ENCODE measurements around the gene IPCEF1. TPM values are rescaled to one million over a fixed set of nuclear protein-coding genes. Genes with fewer than 3 reads are reported as not detected.

The IPCEF1 gene
- total RNA-seq, 1 experiment from 2014 or later = not detected

DNA sequence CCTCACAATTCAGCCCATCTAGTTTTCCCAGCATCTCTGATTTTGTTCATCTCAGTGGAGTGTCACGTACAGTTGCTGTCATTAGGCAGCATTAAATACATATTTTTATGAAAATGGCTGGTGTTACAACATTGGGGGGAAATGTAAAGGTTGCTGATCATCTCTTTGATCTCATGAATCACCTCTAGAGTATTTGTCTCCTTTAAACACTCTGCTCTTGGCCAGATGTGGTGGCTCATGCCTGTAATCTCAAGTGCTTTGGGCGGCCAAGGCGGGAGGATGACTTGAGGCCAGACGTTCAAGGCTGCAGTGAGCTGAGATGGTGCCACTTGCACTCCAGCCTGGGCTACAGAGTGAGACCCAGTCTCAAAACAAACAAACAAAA is 128.1 kb downstream of the IPCEF1 start:
- DNase-seq (ENCODE audit: unreplicated experiment) = no peak
- Mint-ChIP-seq H3K4me1 (ENCODE audit: insufficient read depth, unreplicated experiment) (no peaks in the 10 kb centered on the region), H3K36me3 (ENCODE audit: insufficient read depth, unreplicated experiment) (no peaks in the 10 kb centered on the region), H3K4me3 (ENCODE audit: unreplicated experiment) (no peak overlapping the region), H3K27me3 (ENCODE audit: insufficient read depth, unreplicated experiment) (no peaks in the 10 kb centered on the region), H3K9me3 (ENCODE audit: unreplicated experiment) (no peaks in the 10 kb centered on the region), H3K27ac (ENCODE audit: low read depth, unreplicated experiment) (no peak overlapping the region)
- TF ChIP-seq, protein P1, sequence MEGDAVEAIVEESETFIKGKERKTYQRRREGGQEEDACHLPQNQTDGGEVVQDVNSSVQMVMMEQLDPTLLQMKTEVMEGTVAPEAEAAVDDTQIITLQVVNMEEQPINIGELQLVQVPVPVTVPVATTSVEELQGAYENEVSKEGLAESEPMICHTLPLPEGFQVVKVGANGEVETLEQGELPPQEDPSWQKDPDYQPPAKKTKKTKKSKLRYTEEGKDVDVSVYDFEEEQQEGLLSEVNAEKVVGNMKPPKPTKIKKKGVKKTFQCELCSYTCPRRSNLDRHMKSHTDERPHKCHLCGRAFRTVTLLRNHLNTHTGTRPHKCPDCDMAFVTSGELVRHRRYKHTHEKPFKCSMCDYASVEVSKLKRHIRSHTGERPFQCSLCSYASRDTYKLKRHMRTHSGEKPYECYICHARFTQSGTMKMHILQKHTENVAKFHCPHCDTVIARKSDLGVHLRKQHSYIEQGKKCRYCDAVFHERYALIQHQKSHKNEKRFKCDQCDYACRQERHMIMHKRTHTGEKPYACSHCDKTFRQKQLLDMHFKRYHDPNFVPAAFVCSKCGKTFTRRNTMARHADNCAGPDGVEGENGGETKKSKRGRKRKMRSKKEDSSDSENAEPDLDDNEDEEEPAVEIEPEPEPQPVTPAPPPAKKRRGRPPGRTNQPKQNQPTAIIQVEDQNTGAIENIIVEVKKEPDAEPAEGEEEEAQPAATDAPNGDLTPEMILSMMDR (IDR thresholded peaks at IDR 0.05; ENCODE audit: unreplicated experiment) = no peak
- ChIA-PET CTCF (interaction anchor here (0.6 kb wide), 1 partner anchor 32 kb away, joined by 3 read pairs; no protein-coding TSS in a partner anchor), POLR2A (no interaction called here)
- intact Hi-C loops (cut with micrococcal nuclease) = no loop called here
- BruUV-seq (replicated peaks) = no TSS peak

- ChIA-PET CTCF (interaction anchor here (0.6 to 0.7 kb wide), 2 partner anchors 21 to 32 kb away, joined by 3 read pairs; no protein-coding TSS in a partner anchor), POLR2A (no interaction called here)
- intact Hi-C loops (cut with micrococcal nuclease) = no loop called here
- TF ChIP-seq, protein P1 (IDR thresholded peaks at IDR 0.05; ENCODE audit: unreplicated experiment) = no peak
- Mint-ChIP-seq H3K4me3 (ENCODE audit: unreplicated experiment) (no peak overlapping the region), H3K9me3 (ENCODE audit: unreplicated experiment) (no peaks in the 10 kb centered on the region), H3K36me3 (ENCODE audit: insufficient read depth, unreplicated experiment) (no peaks in the 10 kb centered on the region), H3K27ac (ENCODE audit: low read depth, unreplicated experiment) (no peak overlapping the region), H3K27me3 (ENCODE audit: insufficient read depth, unreplicated experiment) (no peaks in the 10 kb centered on the region), H3K4me1 (ENCODE audit: insufficient read depth, unreplicated experiment) (no peaks in the 10 kb centered on the region)
- no TSS peak for BruUV-seq (replicated peaks)
- DNase-seq (ENCODE audit: unreplicated experiment) = no peak
These were observed 128.6 kb downstream of the IPCEF1 start for GRCh38 chr6:154227862-154228520.

DNA sequence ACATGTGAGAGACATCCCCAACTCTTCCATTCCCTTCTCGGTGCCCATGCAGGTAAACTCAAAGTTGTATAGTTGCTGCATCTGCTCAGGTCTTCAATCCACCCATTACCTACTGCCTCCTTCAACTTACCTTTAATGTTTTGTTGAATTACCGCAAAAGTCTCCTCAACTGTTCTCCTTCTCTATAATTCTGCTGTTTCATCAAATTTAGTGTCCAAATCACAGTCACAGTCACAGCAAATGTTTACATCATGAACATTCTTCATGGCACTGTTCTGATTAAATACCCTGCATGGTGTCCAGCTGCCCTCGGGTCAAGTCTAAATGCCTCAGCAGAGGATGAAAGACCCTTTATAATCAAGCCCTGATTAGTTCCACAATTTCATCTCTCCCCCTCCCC is 130.1 kb downstream of the IPCEF1 start:
- intact Hi-C loops (cut with micrococcal nuclease) = no loop called here
- no peaks in the 10 kb centered on the region for H3K9me3 Mint-ChIP-seq (ENCODE audit: unreplicated experiment)
- ChIA-PET CTCF (no interaction called here), POLR2A (no interaction called here)
- no peaks in the 10 kb centered on the region for H3K4me1 Mint-ChIP-seq (ENCODE audit: insufficient read depth, unreplicated experiment)
- H3K27ac Mint-ChIP-seq (ENCODE audit: low read depth, unreplicated experiment) = no peak overlapping the region
- no TSS peak for BruUV-seq (replicated peaks)
- no peak for DNase-seq (ENCODE audit: unreplicated experiment)
- H3K27me3 Mint-ChIP-seq (ENCODE audit: insufficient read depth, unreplicated experiment) = no peaks in the 10 kb centered on the region
- TF ChIP-seq, protein P1 (IDR thresholded peaks at IDR 0.05; ENCODE audit: unreplicated experiment) = no peak
- H3K4me3 Mint-ChIP-seq (ENCODE audit: unreplicated experiment) = no peak overlapping the region
- no peaks in the 10 kb centered on the region for H3K36me3 Mint-ChIP-seq (ENCODE audit: insufficient read depth, unreplicated experiment)

- BruUV-seq (replicated peaks) = no TSS peak
- no peak overlapping the region for H3K27ac Mint-ChIP-seq (ENCODE audit: low read depth, unreplicated experiment)
- ChIA-PET POLR2A (interaction anchor here (0.7 kb wide), 1 partner anchor 68 kb away, joined by 3 read pairs; no protein-coding TSS in a partner anchor), CTCF (interaction anchor here (0.5 to 1.4 kb wide), 2 partner anchors 53 to 103 kb away, joined by 3 read pairs; no protein-coding TSS in a partner anchor)
- no peaks in the 10 kb centered on the region for H3K9me3 Mint-ChIP-seq (ENCODE audit: unreplicated experiment)
- TF ChIP-seq, protein P1 (IDR thresholded peaks at IDR 0.05; ENCODE audit: unreplicated experiment) = no peak
- intact Hi-C loops (cut with micrococcal nuclease) = no loop called here
- H3K36me3 Mint-ChIP-seq (ENCODE audit: insufficient read depth, unreplicated experiment) = no peaks in the 10 kb centered on the region
- no peak overlapping the region for H3K4me3 Mint-ChIP-seq (ENCODE audit: unreplicated experiment)
- H3K4me1 Mint-ChIP-seq (ENCODE audit: insufficient read depth, unreplicated experiment) = no peaks in the 10 kb centered on the region
- DNase-seq (ENCODE audit: unreplicated experiment) = no peak
- peaks cover 13% of the 10 kb centered on the region for H3K27me3 Mint-ChIP-seq (ENCODE audit: insufficient read depth, unreplicated experiment)
These were observed 133.3 kb downstream of the IPCEF1 start for GRCh38 chr6:154223296-154223695.
